ENCODE measurements around the gene GUK1.
"Not testable (repeated sequence)": the region's sequence is repeated elsewhere in the genome, so short reads cannot be mapped to it uniquely, and the experiment has no call there.

The GUK1 gene

GRCh38 chr1:228104526-228105269 is 35.4 kb upstream of the GUK1 start:
- DNase-seq (ENCODE audit: low read depth), result no peak

GRCh38 chr1:228105270-228105995 is 34.6 kb upstream of the GUK1 start:
- DNase-seq (ENCODE audit: low read depth), result no peak

GRCh38 chr1:228105996-228106799 is 33.9 kb upstream of the GUK1 start:
- DNase-seq (ENCODE audit: low read depth), result no peak

GRCh38 chr1:228106800-228107054 is 33.4 kb upstream of the GUK1 start:
- DNase-seq (ENCODE audit: low read depth), result no peak

GRCh38 chr1:228107636-228108035 is 32.4 kb upstream of the GUK1 start:
- DNase-seq (ENCODE audit: low read depth), result no peak

- DNase-seq (ENCODE audit: low read depth), result no peak
Observed at GRCh38 chr1:228108055-228108690, 31.9 kb upstream of the GUK1 start.

GRCh38 chr1:228108742-228109072 is 31.4 kb upstream of the GUK1 start:
- DNase-seq (ENCODE audit: low read depth), result no peak

GRCh38 chr1:228109073-228109961 is 30.8 kb upstream of the GUK1 start, which contains the start of gene MRPL55:
TSS of gene MRPL55 (minus strand) at chr1:228109299. CDS start at chr1:228108260, 1,039 bp downstream.
- DNase-seq (ENCODE audit: low read depth), result peak; percentile 92

GRCh38 chr1:228109962-228110488 is 30.1 kb upstream of the GUK1 start:
- peak; percentile 71 for DNase-seq (ENCODE audit: low read depth)

- DNase-seq (ENCODE audit: low read depth), result no peak
Observed at GRCh38 chr1:228110556-228110955, 29.5 kb upstream of the GUK1 start.

- DNase-seq (ENCODE audit: low read depth), result not testable (repeated sequence)
Observed at GRCh38 chr1:228111315-228111714, 28.8 kb upstream of the GUK1 start.

GRCh38 chr1:228112167-228112566 is 27.9 kb upstream of the GUK1 start:
- DNase-seq (ENCODE audit: low read depth), result no peak

GRCh38 chr1:228112617-228113016 is 27.5 kb upstream of the GUK1 start:
- DNase-seq (ENCODE audit: low read depth), result no peak

- no peak for DNase-seq (ENCODE audit: low read depth)
Observed at GRCh38 chr1:228114827-228115226, 25.3 kb upstream of the GUK1 start.

- no peak for DNase-seq (ENCODE audit: low read depth)
Observed at GRCh38 chr1:228117335-228117734, 22.7 kb upstream of the GUK1 start.

- DNase-seq (ENCODE audit: low read depth), result no peak
Observed at GRCh38 chr1:228118040-228118439, 22.0 kb upstream of the GUK1 start.

- no peak for DNase-seq (ENCODE audit: low read depth)
Observed at GRCh38 chr1:228120351-228120750, 19.7 kb upstream of the GUK1 start.

GRCh38 chr1:228120857-228121489 is 19.1 kb upstream of the GUK1 start:
- DNase-seq (ENCODE audit: low read depth), result no peak

GRCh38 chr1:228122921-228123441 is 17.1 kb upstream of the GUK1 start:
- no peak for DNase-seq (ENCODE audit: low read depth)

GRCh38 chr1:228123505-228123904 is 16.6 kb upstream of the GUK1 start:
- DNase-seq (ENCODE audit: low read depth), result no peak

GRCh38 chr1:228125185-228125584 is 14.9 kb upstream of the GUK1 start:
- no peak for DNase-seq (ENCODE audit: low read depth)

Measured in amniotic epithelial cell (primary cell).